GM21381 (cell line): ENCODE measurements around the gene KCNC1.

Experiments
- ATAC-seq: cut with Tn5 transposase; IDR thresholded peaks from one replicate; pipeline ENCODE4 v1.9.1; 2021; ENCODE audit warnings: mild to moderate bottlenecking, moderate library complexity; ENCODE audit not compliant: unreplicated experiment

The KCNC1 gene

GRCh38 chr11:17714356-17714854, 20.2 kb upstream of the KCNC1 start:
- no peak for ATAC-seq

GRCh38 chr11:17714870-17715269, 19.7 kb upstream of the KCNC1 start:
- ATAC-seq: no peak

GRCh38 chr11:17716807-17717206, 17.8 kb upstream of the KCNC1 start:
- no peak for ATAC-seq

- ATAC-seq: no peak
Measured at GRCh38 chr11:17718015-17718414, 16.6 kb upstream of the KCNC1 start.

- ATAC-seq: no peak
Measured at GRCh38 chr11:17718510-17718962, 16.0 kb upstream of the KCNC1 start.

GRCh38 chr11:17719028-17719937, 15.3 kb upstream of the KCNC1 start, which contains the start of gene MYOD1:
Gene MYOD1, plus strand, starts transcription at chr11:17719571. Its CDS starts 212 bp downstream, at chr11:17719783.
- no peak for ATAC-seq

GRCh38 chr11:17719938-17720795, 14.4 kb upstream of the KCNC1 start:
- ATAC-seq: no peak

GRCh38 chr11:17720796-17721171, 13.8 kb upstream of the KCNC1 start:
- no peak for ATAC-seq

- ATAC-seq: no peak
Measured at GRCh38 chr11:17721242-17721999, 13.2 kb upstream of the KCNC1 start.

GRCh38 chr11:17722000-17722643, 12.5 kb upstream of the KCNC1 start:
- no peak for ATAC-seq

GRCh38 chr11:17724020-17724908, 10.3 kb upstream of the KCNC1 start:
- ATAC-seq: no peak

GRCh38 chr11:17725174-17725573, 9.4 kb upstream of the KCNC1 start:
- ATAC-seq: no peak

- ATAC-seq: no peak
Measured at GRCh38 chr11:17730137-17730536, 4.4 kb upstream of the KCNC1 start.

- peak; percentile 76 for ATAC-seq
Measured at GRCh38 chr11:17730608-17731462, 3.7 kb upstream of the KCNC1 start.

GRCh38 chr11:17733261-17733660, 1.3 kb upstream of the KCNC1 start:
- ATAC-seq: no peak

GRCh38 chr11:17734986-17735817, 621 bp downstream of the KCNC1 start:
- no peak for ATAC-seq

GRCh38 chr11:17735818-17736578, 1.4 kb downstream of the KCNC1 start:
- ATAC-seq: no peak
